Ovary (tissue), 3 donors: ENCODE measurements around the gene TAB2.

ENCODE experiments used
- CTCF ChIP-seq, 3 donors: fragments of 450-650 bp in 2 of 3; fragments of 200-600 bp in 1 of 3; IDR thresholded peaks; one replicate each; pipeline versions ENCODE4 v1.5.1 to v1.8.0; 2016 to 2022; ENCODE audit warnings: antibody characterized with exemption in 3 of 3, mild to moderate bottlenecking in 1 of 3
- EP300 ChIP-seq: sonication (generic); formaldehyde crosslinking; IDR thresholded peaks from one replicate; pipeline ENCODE4 v1.6.1; 2017; ENCODE audit warnings: antibody characterized with exemption
- POLR2A ChIP-seq: fragments of 450-650 bp; IDR thresholded peaks from one replicate; pipeline ENCODE4 v1.6.1; 2017; ENCODE audit warnings: antibody characterized with exemption, mild to moderate bottlenecking, moderate library complexity
- donor health status: DM: no; HTN: no; CAD: no.

GRCh38 chr6:149303468-149303867 lies 14.0 kb upstream of the TAB2 start:
- no peak for TF ChIP-seq CTCF (IDR thresholded peaks at IDR 0.05)
- no peak for TF ChIP-seq POLR2A
- TF ChIP-seq EP300, result no peak
